K562 (cell line): ENCODE results near the gene AVPR1B. TPM values are rescaled to one million over a fixed set of nuclear protein-coding genes. Genes with fewer than 3 reads are reported as not detected.
A peak's percentile ranks its signal among the peaks of the same experiment; 100 is the strongest.

ENCODE experiments used
- BRD4 ChIP-seq: fragments of 200-600 bp; sonication (generic); IDR thresholded peaks from 2 replicates; pipeline ENCODE4 v1.6.1; 2017; ENCODE audit warnings: inconsistent platforms
- CBX5 ChIP-seq: IDR thresholded peaks from 2 replicates; pipeline ENCODE4 v1.6.1; 2014; ENCODE audit warnings: low read depth, borderline replicate concordance
- DACH1 ChIP-seq: fragments of 450-650 bp; IDR thresholded peaks from 2 replicates; pipeline ENCODE4 v1.6.1; 2018; ENCODE audit not compliant: partially characterized antibody
- FOXA3 ChIP-seq, 2 experiments: fragments of 450-650 bp in 1 of 2; sonication (generic) in 1 of 2; formaldehyde crosslinking; IDR thresholded peaks in 1 of 2; conservative IDR thresholded peaks in 1 of 2; 2 replicates each; pipeline versions ENCODE4 v1.4.0 to v1.8.0; 2020 to 2022; ENCODE audit warnings: mild to moderate bottlenecking in 2 of 2, missing genetic modification reagents in 1 of 2
- GATA2 ChIP-seq: sonication (generic); formaldehyde crosslinking; IDR thresholded peaks from 2 replicates; pipeline ENCODE4 v1.4.0; 2020; ENCODE audit warnings: mild to moderate bottlenecking, missing genetic modification reagents
- HDAC8 ChIP-seq: fragments of 450-650 bp; IDR thresholded peaks from 2 replicates; pipeline ENCODE4 v1.6.1; 2016; ENCODE audit warnings: mild to moderate bottlenecking, missing genetic modification characterization, moderate library complexity, missing compliant biosample characterization
- KLF16 ChIP-seq: IDR thresholded peaks from 2 replicates; pipeline ENCODE4 v1.6.1; 2016; ENCODE audit warnings: antibody characterized with exemption
- MCM2 ChIP-seq: fragments of 450-650 bp; IDR thresholded peaks from 2 replicates; pipeline ENCODE4 v1.6.1; 2017; ENCODE audit warnings: low read depth, mild to moderate bottlenecking
- MTA2 ChIP-seq: fragments of 450-650 bp; IDR thresholded peaks from 2 replicates; pipeline ENCODE4 v1.6.1; 2016; ENCODE audit warnings: low read depth
- MTF1 ChIP-seq: fragments of 250-450 bp; sonication (Bioruptor Pico); IDR thresholded peaks from 2 replicates; pipeline ENCODE4 v1.9.0; 2021; ENCODE audit warnings: moderate library complexity, mild to moderate bottlenecking, inconsistent platforms, borderline replicate concordance
- NCOA6 ChIP-seq: fragments of 450-650 bp; IDR thresholded peaks from 2 replicates; pipeline ENCODE4 v1.6.1; 2017; ENCODE audit warnings: mild to moderate bottlenecking
- NCOR1 ChIP-seq: fragments of 450-650 bp; IDR thresholded peaks from 2 replicates; pipeline ENCODE4 v1.6.1; 2016; ENCODE audit warnings: mild to moderate bottlenecking, moderate library complexity
- NR4A1 ChIP-seq, 2 experiments: fragments of 250-450 bp in 1 of 2; fragments of 450-650 bp in 1 of 2; sonication (Bioruptor Pico) in 1 of 2; IDR thresholded peaks; 2 replicates each; pipeline versions ENCODE4 v1.4.0 to v1.6.1; 2016 to 2020; ENCODE audit warnings: mild to moderate bottlenecking in 2 of 2, missing compliant biosample characterization in 1 of 2, missing genetic modification characterization in 1 of 2, moderate library complexity in 1 of 2
- RBBP5 ChIP-seq: fragments of 200-600 bp; sonication (generic); IDR thresholded peaks from 2 replicates; pipeline ENCODE4 v1.6.1; 2012; ENCODE audit warnings: borderline replicate concordance, mild to moderate bottlenecking, low read length, control low read depth, inconsistent platforms; ENCODE audit not compliant: insufficient read depth, poor library complexity, severe bottlenecking
- SAP30 ChIP-seq: fragments of 200-600 bp; sonication (generic); IDR thresholded peaks from 2 replicates; pipeline ENCODE4 v1.6.1; 2012; ENCODE audit warnings: borderline replicate concordance, low read depth, mild to moderate bottlenecking, moderate library complexity, low read length, control low read depth, inconsistent platforms; ENCODE audit not compliant: insufficient read depth, poor library complexity, severe bottlenecking
- STAT5B ChIP-seq: fragments of 250-450 bp; sonication (Bioruptor Pico); IDR thresholded peaks from 2 replicates; pipeline ENCODE4 v1.8.0; 2021; ENCODE audit warnings: mild to moderate bottlenecking, inconsistent platforms
- TCF3 ChIP-seq: sonication (generic); formaldehyde crosslinking; IDR thresholded peaks from 2 replicates; pipeline ENCODE4 v1.4.0; 2020; ENCODE audit warnings: mild to moderate bottlenecking, missing genetic modification reagents
- U2AF1 ChIP-seq: fragments of 200-400 bp; formaldehyde crosslinking; optimal IDR thresholded peaks from 2 replicates; pipeline ENCODE3; 2017; ENCODE audit warnings: mild to moderate bottlenecking, low read depth, low read length, moderate library complexity
- ZNF146 ChIP-seq: IDR thresholded peaks from one replicate; pipeline ENCODE4 v1.6.1; 2018; ENCODE audit warnings: missing compliant biosample characterization; ENCODE audit not compliant: unreplicated experiment
- ZNF668 ChIP-seq: fragments of 250-450 bp; sonication (Bioruptor Pico); IDR thresholded peaks from 2 replicates; pipeline ENCODE4 v1.8.0; 2022; ENCODE audit warnings: mild to moderate bottlenecking, inconsistent platforms
- polyA plus RNA-seq, 8 experiments: library from polyadenylated mRNA; depleted of rRNA in 4 of 8; stranded (reverse) in 5 of 8; unstranded in 3 of 8; fragments of >200 nt; fragmentation: Nextera tagmentation in 2 of 8; fragmentation: Illumina TruSeq in 1 of 8; extraction: Ambion mirVana in 2 of 8; extraction: Trizol in 1 of 8; gene quantifications; 2 replicates each; pipeline versions ENCODE4 v1.2.1 to v1.2.3, GENCODE V29; 2011 to 2014; ENCODE audit warnings: inconsistent platforms in 1 of 8, missing spikeins in 1 of 8
- total RNA-seq, 7 experiments: library from RNA; depleted of rRNA in 6 of 7; stranded (reverse); fragments of >200 nt in 6 of 7; fragmentation: Illumina TruSeq in 2 of 7; extraction: Trizol in 2 of 7; gene quantifications; 2 replicates each; pipeline versions ENCODE4 v1.2.1 to v1.2.3, GENCODE V29; 2011 to 2021; ENCODE audit warnings: low replicate concordance in 1 of 7
- TF ChIP-seq, protein P1 (sequence below), 3 experiments: fragments of 200-800 bp in 1 of 3; fragments of 250-450 bp in 1 of 3; fragments of 450-650 bp in 1 of 3; sonication (Bioruptor Pico) in 1 of 3; sonication (Bioruptor generic) in 1 of 3; formaldehyde crosslinking in 1 of 3; IDR thresholded peaks; 2 replicates each; pipeline versions ENCODE4 v1.6.1 to v1.8.0; 2016 to 2022; ENCODE audit warnings: mild to moderate bottlenecking in 2 of 3, missing genetic modification characterization in 2 of 3, missing compliant biosample characterization in 1 of 3, moderate library complexity in 1 of 3
- TF ChIP-seq, protein P2 (sequence below): sonication (generic); formaldehyde crosslinking; IDR thresholded peaks from 2 replicates; pipeline ENCODE4 v1.9.0; 2022; ENCODE audit warnings: mild to moderate bottlenecking, missing genetic modification reagents
- TF ChIP-seq, protein P3 (sequence below): fragments of 200-800 bp; sonication (Bioruptor generic); IDR thresholded peaks from 2 replicates; pipeline ENCODE4 v1.6.1; 2017; ENCODE audit warnings: missing genetic modification characterization, missing compliant biosample characterization

AVPR1B gene
- total and polyA plus RNA-seq, 9 of the 15 experiments (the other 6 are each of a cell fraction or from before 2014, with no cell fraction given): not detected

DNA sequence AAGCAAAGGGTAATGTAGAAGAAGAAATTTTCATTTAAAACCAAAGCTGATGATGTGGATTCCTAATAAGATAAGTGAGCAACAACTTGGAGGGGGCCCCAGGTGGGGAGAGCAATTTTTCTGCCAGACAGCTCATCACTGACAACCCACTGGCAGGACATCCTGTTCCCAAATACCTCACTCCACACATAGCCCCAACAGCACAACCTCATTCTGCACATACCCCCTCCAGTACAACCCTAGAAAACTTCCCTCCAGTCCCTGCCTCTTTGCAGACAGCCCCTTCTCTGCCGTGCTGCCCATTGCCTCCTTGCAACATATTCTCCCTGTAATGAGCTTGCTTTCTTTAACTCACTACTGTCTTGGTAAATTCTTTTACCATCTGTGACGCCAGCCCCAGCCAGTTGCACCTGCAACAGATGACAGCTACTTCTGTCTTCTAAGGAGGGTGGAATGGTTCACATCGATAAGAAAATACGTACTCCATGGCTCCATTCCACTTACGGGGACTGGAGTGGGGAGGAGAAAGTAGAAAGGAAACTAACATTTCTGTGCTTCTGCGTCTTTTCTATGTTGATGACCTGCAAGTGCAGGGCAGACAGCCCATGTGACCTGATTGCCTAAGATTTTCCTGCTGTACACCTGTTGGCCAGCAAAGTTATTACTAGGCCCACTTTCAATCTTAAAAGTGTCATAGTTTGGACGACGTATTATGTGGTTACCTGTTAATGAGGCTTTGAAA lies 49.5 kb downstream of the AVPR1B start (continued):
- TF ChIP-seq, protein P1, sequence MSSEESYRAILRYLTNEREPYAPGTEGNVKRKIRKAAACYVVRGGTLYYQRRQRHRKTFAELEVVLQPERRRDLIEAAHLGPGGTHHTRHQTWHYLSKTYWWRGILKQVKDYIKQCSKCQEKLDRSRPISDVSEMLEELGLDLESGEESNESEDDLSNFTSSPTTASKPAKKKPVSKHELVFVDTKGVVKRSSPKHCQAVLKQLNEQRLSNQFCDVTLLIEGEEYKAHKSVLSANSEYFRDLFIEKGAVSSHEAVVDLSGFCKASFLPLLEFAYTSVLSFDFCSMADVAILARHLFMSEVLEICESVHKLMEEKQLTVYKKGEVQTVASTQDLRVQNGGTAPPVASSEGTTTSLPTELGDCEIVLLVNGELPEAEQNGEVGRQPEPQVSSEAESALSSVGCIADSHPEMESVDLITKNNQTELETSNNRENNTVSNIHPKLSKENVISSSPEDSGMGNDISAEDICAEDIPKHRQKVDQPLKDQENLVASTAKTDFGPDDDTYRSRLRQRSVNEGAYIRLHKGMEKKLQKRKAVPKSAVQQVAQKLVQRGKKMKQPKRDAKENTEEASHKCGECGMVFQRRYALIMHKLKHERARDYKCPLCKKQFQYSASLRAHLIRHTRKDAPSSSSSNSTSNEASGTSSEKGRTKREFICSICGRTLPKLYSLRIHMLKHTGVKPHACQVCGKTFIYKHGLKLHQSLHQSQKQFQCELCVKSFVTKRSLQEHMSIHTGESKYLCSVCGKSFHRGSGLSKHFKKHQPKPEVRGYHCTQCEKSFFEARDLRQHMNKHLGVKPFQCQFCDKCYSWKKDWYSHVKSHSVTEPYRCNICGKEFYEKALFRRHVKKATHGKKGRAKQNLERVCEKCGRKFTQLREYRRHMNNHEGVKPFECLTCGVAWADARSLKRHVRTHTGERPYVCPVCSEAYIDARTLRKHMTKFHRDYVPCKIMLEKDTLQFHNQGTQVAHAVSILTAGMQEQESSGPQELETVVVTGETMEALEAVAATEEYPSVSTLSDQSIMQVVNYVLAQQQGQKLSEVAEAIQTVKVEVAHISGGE (CRISPR knock-in tag; IDR thresholded peaks at IDR 0.05): no peak
- no peak for TF ChIP-seq MTF1 (CRISPR knock-in tag)
- peak; percentile 76 for TF ChIP-seq TCF3 (CRISPR knock-in tag)
- TF ChIP-seq, protein P2, sequence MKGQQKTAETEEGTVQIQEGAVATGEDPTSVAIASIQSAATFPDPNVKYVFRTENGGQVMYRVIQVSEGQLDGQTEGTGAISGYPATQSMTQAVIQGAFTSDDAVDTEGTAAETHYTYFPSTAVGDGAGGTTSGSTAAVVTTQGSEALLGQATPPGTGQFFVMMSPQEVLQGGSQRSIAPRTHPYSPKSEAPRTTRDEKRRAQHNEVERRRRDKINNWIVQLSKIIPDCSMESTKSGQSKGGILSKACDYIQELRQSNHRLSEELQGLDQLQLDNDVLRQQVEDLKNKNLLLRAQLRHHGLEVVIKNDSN (CRISPR knock-in tag): peak; percentile 53; the same call in 1 of the 2 replicates
- no peak for TF ChIP-seq HDAC8
- no peak for TF ChIP-seq NCOA6
- TF ChIP-seq CBX5: no peak
- no peak for TF ChIP-seq MCM2
- no peak for TF ChIP-seq RBBP5
- no peak for TF ChIP-seq MTA2
- TF ChIP-seq FOXA3 (CRISPR knock-in tag; conservative IDR thresholded peaks at IDR 0.05 in 1 of 2, IDR thresholded peaks at IDR 0.05 in 1 of 2): no peak
- TF ChIP-seq NCOR1: peak; percentile 18; the same call in 1 of the 2 replicates
- no peak for TF ChIP-seq NR4A1 (CRISPR knock-in tag; IDR thresholded peaks at IDR 0.05)
- TF ChIP-seq NR4A1 (tag; IDR thresholded peaks at IDR 0.05): no peak
- 0 out of 2 replicates have a peak, but pooled peaks have one; percentile 17 for TF ChIP-seq KLF16
- no peak for TF ChIP-seq ZNF668 (CRISPR knock-in tag)
- no peak for TF ChIP-seq U2AF1
- TF ChIP-seq BRD4: no peak
- no peak for TF ChIP-seq STAT5B
- TF ChIP-seq, protein P3, sequence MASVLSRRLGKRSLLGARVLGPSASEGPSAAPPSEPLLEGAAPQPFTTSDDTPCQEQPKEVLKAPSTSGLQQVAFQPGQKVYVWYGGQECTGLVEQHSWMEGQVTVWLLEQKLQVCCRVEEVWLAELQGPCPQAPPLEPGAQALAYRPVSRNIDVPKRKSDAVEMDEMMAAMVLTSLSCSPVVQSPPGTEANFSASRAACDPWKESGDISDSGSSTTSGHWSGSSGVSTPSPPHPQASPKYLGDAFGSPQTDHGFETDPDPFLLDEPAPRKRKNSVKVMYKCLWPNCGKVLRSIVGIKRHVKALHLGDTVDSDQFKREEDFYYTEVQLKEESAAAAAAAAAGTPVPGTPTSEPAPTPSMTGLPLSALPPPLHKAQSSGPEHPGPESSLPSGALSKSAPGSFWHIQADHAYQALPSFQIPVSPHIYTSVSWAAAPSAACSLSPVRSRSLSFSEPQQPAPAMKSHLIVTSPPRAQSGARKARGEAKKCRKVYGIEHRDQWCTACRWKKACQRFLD (CRISPR knock-in tag): no peak; the same call in 1 of the 2 replicates
- no peak for TF ChIP-seq DACH1
- TF ChIP-seq ZNF146 (CRISPR knock-in tag): no peak
- TF ChIP-seq GATA2 (CRISPR knock-in tag): no peak
- TF ChIP-seq SAP30: no peak
